ENCODE data around the gene USP4. TPM values are rescaled to one million over a fixed set of nuclear protein-coding genes. Genes with fewer than 3 reads are reported as not detected.

USP4 gene
- total and polyA plus RNA-seq, 2 of the 13 experiments (the other 11 are each of a cell fraction or from before 2014, with no cell fraction given) = 9.2 to 20.8 TPM

- TF ChIP-seq ZNF343 (CRISPR knock-in tag; IDR thresholded peaks at IDR 0.05) (peak; percentile 99), ETV6 (CRISPR knock-in tag; conservative IDR thresholded peaks at IDR 0.05) (peak; percentile 66; the same call in 1 of the 2 replicates), PATZ1 (CRISPR knock-in tag; IDR thresholded peaks at IDR 0.05) (peak; percentile 82), ZNF441 (CRISPR knock-in tag; IDR thresholded peaks at IDR 0.05; ENCODE audit: borderline replicate concordance) (peak; percentile 93), ZNF143 (CRISPR knock-in tag; IDR thresholded peaks at IDR 0.05) (peak; percentile 63; the same call in 1 of the 2 replicates), BCL6 (CRISPR knock-in tag; IDR thresholded peaks at IDR 0.05) (peak; percentile 49), E2F2 (CRISPR knock-in tag; IDR thresholded peaks at IDR 0.05; ENCODE audit: borderline replicate concordance) (peak; percentile 72; the same call in 1 of the 2 replicates), ZNF101 (CRISPR knock-in tag; IDR thresholded peaks at IDR 0.05; ENCODE audit: borderline replicate concordance, low read depth) (peak; percentile 98), ZNF749 (CRISPR knock-in tag; IDR thresholded peaks at IDR 0.05; ENCODE audit: borderline replicate concordance) (peak; percentile 97), CBX1 (IDR thresholded peaks at IDR 0.05; ENCODE audit: low read depth) (peak; percentile 73), ELF1 (CRISPR knock-in tag; IDR thresholded peaks at IDR 0.05) (peak; percentile 69), PHF21A (CRISPR knock-in tag; IDR thresholded peaks at IDR 0.05) (peak; percentile 91), TEAD3 (CRISPR knock-in tag; optimal IDR thresholded peaks at IDR 0.05; ENCODE audit: borderline replicate concordance) (peak; percentile 10), ZNF414 (CRISPR knock-in tag; IDR thresholded peaks at IDR 0.05) (peak; percentile 36; the same call in 1 of the 2 replicates), ZNF570 (CRISPR knock-in tag; IDR thresholded peaks at IDR 0.05; ENCODE audit: borderline replicate concordance) (peak; percentile 96; the same call in 1 of the 2 replicates), ZNF362 (CRISPR knock-in tag; IDR thresholded peaks at IDR 0.05; ENCODE audit: borderline replicate concordance) (peak; percentile 87), ZFP36L2 (CRISPR knock-in tag; IDR thresholded peaks at IDR 0.05) (no peak), SMARCE1 (IDR thresholded peaks at IDR 0.05; ENCODE audit: borderline replicate concordance) (no peak), ZNF737 (CRISPR knock-in tag; IDR thresholded peaks at IDR 0.05; ENCODE audit: borderline replicate concordance) (peak; percentile 98), TOPORS (CRISPR knock-in tag; IDR thresholded peaks at IDR 0.05) (peak; percentile 96), GMEB2 (CRISPR knock-in tag; IDR thresholded peaks at IDR 0.05; ENCODE audit: low read depth) (peak; percentile 92), SP1 (IDR thresholded peaks at IDR 0.05) (no peak), SP1 (CRISPR knock-in tag; IDR thresholded peaks at IDR 0.05) (peak; percentile 77), SNAPC2 (CRISPR knock-in tag; IDR thresholded peaks at IDR 0.05) (peak; percentile 56; the same call in 1 of the 2 replicates)
Measured at GRCh38 chr3:49339941-49340800, at the start of gene USP4 (continued).

Data from HepG2 (cell line).